Smooth muscle cell (in vitro differentiated cells): Measurements from ENCODE around the gene ARPP21. TPM values are rescaled to one million over a fixed set of nuclear protein-coding genes. Genes with fewer than 3 reads are reported as not detected.

Experiments
- DNase-seq: peaks from one replicate; lab custom pipeline; 2025; ENCODE audit not compliant: unreplicated experiment; lab: John Stamatoyannopoulos, UW
- H2AFZ ChIP-seq: fragments of 200-600 bp; sonication (generic); 2 replicates; pipeline ENCODE4 v1.6.0; 2016; ENCODE audit warnings: antibody characterized with exemption, low read depth, mild to moderate bottlenecking
- H3F3A ChIP-seq: fragments of 200-600 bp; sonication (generic); 2 replicates; pipeline ENCODE4 v1.6.0; 2017; ENCODE audit warnings: antibody characterized with exemption, low read depth
- H3K27ac ChIP-seq: fragments of 200-600 bp; sonication (generic); 2 replicates; pipeline ENCODE4 v1.5.1; 2016; ENCODE audit warnings: low read depth, mild to moderate bottlenecking
- H3K27me3 ChIP-seq: fragments of 200-600 bp; sonication (generic); 2 replicates; pipeline ENCODE4 v1.6.1; 2016; ENCODE audit warnings: low read depth, mild to moderate bottlenecking
- H3K36me3 ChIP-seq: fragments of 200-600 bp; sonication (generic); 2 replicates; pipeline ENCODE4 v1.5.1; 2016; ENCODE audit warnings: low read depth
- H3K4me1 ChIP-seq: fragments of 200-600 bp; sonication (generic); 2 replicates; pipeline ENCODE4 v1.5.1; 2016; ENCODE audit warnings: low read depth
- H3K4me2 ChIP-seq: fragments of 200-600 bp; sonication (generic); 2 replicates; pipeline ENCODE4 v1.6.0; 2016; ENCODE audit warnings: mild to moderate bottlenecking
- H3K4me3 ChIP-seq: fragments of 200-600 bp; sonication (generic); 2 replicates; pipeline ENCODE4 v1.5.1; 2016; ENCODE audit warnings: mild to moderate bottlenecking
- H3K79me2 ChIP-seq: fragments of 200-600 bp; sonication (generic); 2 replicates; pipeline ENCODE4 v1.6.0; 2016; ENCODE audit warnings: low read depth, mild to moderate bottlenecking
- H3K9ac ChIP-seq: fragments of 200-600 bp; sonication (generic); 2 replicates; pipeline ENCODE4 v1.6.0; 2016; ENCODE audit warnings: low read depth
- H3K9me3 ChIP-seq: fragments of 200-600 bp; sonication (generic); replicated peaks from 2 replicates; pipeline ENCODE4 v1.5.1; 2016; ENCODE audit warnings: low read depth
- H4K20me1 ChIP-seq: fragments of 200-600 bp; sonication (generic); 2 replicates; pipeline ENCODE4 v1.6.0; 2016; ENCODE audit warnings: low read depth
- CTCF ChIP-seq: fragments of 200-600 bp; sonication (generic); IDR thresholded peaks from 2 replicates; pipeline ENCODE4 v1.5.1; 2017; ENCODE audit warnings: borderline replicate concordance, mild to moderate bottlenecking, antibody characterized with exemption; ENCODE audit not compliant: insufficient read depth, poor library complexity, severe bottlenecking
- WGBS: methylation state at CpG from one replicate; pipeline ENCODE4 v1.1.7; 2016; ENCODE audit warnings: low lambda C conversion rate; 5-methylcytosine and 5-hydroxymethylcytosine counted together
- polyA plus RNA-seq: library from polyadenylated mRNA; unstranded; fragments of >200 nt; fragmentation: Nextera tagmentation; extraction: Ambion mirVana; gene quantifications from 2 replicates; pipeline ENCODE4 v1.2.1, GENCODE V29; 2016
- total RNA-seq: library from RNA; depleted of rRNA; stranded (reverse); fragments of >200 nt; gene quantifications from 2 replicates; pipeline ENCODE4 v1.2.3, GENCODE V29; 2014

ARPP21 gene
- total and polyA plus RNA-seq, 2 experiments from 2014 or later, result not detected

GRCh38 chr3:35678643-35679161, 39.4 kb downstream of the ARPP21 start:
- H3F3A ChIP-seq, result no peaks in the 10 kb centered on the region
- H3K9ac ChIP-seq, result no peak overlapping the region
- no peak overlapping the region for H3K4me3 ChIP-seq
- no peak for TF ChIP-seq CTCF
- H3K79me2 ChIP-seq, result no peaks in the 10 kb centered on the region
- no peaks in the 10 kb centered on the region for H3K9me3 ChIP-seq
- H3K27me3 ChIP-seq, result peaks cover 32% of the 10 kb centered on the region
- no peaks in the 10 kb centered on the region for H3K36me3 ChIP-seq
- H4K20me1 ChIP-seq, result no peaks in the 10 kb centered on the region
- no peak overlapping the region for H2AFZ ChIP-seq
- no peak for DNase-seq
- H3K4me1 ChIP-seq, result no peaks in the 10 kb centered on the region
- 85% methylated on average over 7 of the region's 7 CpGs for WGBS
- H3K4me2 ChIP-seq, result no peak overlapping the region
- H3K27ac ChIP-seq, result no peak overlapping the region

- Histone ChIP-seq H3K4me3 (no peak overlapping the region), H4K20me1 (no peaks in the 10 kb centered on the region), H2AFZ (no peak overlapping the region), H3K9me3 (no peaks in the 10 kb centered on the region), H3F3A (no peaks in the 10 kb centered on the region), H3K27me3 (peaks cover 32% of the 10 kb centered on the region), H3K36me3 (no peaks in the 10 kb centered on the region), H3K4me1 (no peaks in the 10 kb centered on the region), H3K4me2 (no peak overlapping the region), H3K27ac (no peak overlapping the region), H3K9ac (no peak overlapping the region), H3K79me2 (no peaks in the 10 kb centered on the region)
- 89% methylated on average over 14 of the region's 14 CpGs for WGBS
- DNase-seq, result no peak
- TF ChIP-seq CTCF, result no peak
These were observed 40.2 kb downstream of the ARPP21 start for GRCh38 chr3:35679409-35680080.

GRCh38 chr3:35680866-35681650, 41.7 kb downstream of the ARPP21 start:
- Histone ChIP-seq H3K4me2 (no peak overlapping the region), H4K20me1 (no peaks in the 10 kb centered on the region), H3F3A (no peaks in the 10 kb centered on the region), H3K9me3 (no peaks in the 10 kb centered on the region), H3K9ac (no peak overlapping the region), H3K27ac (no peak overlapping the region), H3K4me1 (no peaks in the 10 kb centered on the region), H2AFZ (no peak overlapping the region), H3K4me3 (no peak overlapping the region), H3K27me3 (peaks cover 32% of the 10 kb centered on the region), H3K79me2 (no peaks in the 10 kb centered on the region), H3K36me3 (no peaks in the 10 kb centered on the region)
- no peak for DNase-seq
- TF ChIP-seq CTCF, result no peak
- WGBS, result 70% methylated on average over 5 of the region's 5 CpGs
